HPDE6-E6E7 (cell line): ENCODE data around the gene FDXACB1.

ENCODE experiments used
- DNase-seq: peaks from one replicate; pipeline ENCODE4 v3.0.0; 2011; ENCODE audit warnings: missing footprints; ENCODE audit errors: extremely low spot score

Gene FDXACB1

DNA sequence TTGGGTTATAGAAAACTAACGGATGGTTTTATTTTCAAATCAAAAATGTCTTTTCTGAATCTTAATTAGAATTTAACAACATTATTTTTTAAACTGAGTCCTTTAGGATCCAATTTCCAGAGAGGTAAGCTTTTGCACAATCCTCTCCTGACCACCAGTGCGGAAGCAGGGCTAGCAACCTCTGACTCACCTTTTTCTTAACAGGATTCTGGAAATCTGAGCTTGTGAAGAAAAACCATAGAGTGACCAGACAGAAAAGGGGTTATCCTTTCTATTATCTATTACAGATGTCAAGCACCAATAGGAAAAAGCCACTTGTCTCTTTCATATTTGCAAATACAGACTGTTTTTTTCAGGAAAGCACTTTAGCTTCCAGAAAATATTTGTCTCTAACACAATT lies 32.9 kb downstream of the FDXACB1 start:
- peak; percentile 54 for DNase-seq

DNA sequence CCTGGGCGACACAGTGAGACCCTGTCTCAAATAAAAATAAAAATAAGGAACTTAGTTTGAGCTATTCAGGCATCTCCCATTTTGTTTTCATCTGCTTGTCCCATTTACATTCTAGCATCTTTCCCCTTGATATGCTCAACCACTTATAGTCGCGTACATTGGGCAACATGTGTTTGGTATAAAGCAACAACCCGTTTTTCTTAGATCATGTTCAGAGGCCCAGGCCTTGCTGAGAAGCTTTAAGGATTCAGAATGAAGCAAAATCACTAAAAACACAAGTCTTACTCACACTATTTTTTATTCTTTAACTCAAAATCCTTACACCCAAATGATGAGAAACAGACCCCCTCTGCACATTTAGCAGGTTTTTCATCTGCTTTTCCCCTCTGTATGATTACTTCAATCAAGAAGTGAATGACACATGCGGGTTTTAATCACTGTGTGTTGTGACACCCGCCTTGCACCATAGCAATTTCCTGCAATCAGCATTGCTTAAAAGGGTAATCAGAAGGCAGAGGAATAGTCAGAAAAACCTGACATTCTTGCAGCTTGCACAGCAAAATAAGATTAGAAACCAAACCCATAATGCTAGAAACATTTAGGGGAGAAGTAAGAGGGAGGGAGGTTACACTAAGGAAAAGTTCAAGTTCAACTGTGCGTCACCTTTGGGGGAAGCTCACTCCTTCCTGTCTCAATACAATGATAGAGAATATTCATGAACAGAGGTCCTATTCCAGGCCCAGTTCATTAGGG lies 33.5 kb downstream of the FDXACB1 start:
- no peak for DNase-seq

DNA sequence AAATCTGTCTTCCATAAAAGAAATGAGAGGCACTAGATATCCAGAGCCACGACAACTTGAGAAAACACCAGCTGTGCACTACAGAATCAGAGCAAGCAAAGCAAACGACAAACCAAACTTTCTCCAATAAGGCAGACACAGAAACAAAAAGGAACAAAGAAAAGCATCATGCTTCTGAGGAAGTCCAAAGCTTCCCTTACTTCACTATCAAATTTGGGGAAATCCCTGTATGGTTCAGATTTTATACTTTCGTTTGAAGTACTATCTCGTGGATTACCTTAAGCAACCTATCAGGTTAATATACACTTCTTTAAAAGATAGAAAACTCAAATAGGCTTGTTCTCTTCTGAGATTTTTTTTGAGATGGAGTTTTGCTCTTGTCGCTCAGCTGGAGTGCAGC lies 35.3 kb downstream of the FDXACB1 start:
- no peak for DNase-seq

DNA sequence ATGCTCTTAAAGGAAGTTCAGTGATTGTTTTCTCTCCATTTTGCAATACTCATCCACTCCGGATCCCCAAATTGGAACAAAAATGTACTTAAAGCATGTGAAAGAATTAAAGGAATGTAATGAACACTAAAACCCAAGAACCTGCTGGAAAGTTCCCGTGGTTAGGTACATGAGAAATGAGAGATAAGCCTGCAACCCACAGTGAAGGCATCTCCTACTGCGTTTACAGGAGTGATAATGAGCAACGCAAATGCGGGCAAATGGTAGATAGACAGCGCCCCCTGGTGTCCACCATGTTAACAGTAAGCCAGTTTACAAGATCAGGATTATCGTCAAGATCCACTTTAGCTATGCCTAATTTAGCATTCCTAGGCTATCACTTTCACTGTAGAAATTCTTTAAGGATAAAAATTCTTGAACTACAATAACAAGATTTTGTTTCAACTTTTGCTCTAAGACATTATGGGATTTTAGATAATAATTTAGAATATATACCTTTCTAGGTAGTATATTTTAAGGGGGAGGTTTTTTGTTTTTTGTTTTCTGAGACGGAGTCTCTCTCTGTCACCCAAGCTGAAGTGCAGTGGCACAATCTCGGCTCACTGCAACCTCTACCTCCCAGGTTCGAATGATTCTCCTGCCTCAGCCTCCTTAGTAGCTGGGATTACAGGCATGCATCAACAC lies 37.5 kb downstream of the FDXACB1 start:
- peak; percentile 43 for DNase-seq

DNA sequence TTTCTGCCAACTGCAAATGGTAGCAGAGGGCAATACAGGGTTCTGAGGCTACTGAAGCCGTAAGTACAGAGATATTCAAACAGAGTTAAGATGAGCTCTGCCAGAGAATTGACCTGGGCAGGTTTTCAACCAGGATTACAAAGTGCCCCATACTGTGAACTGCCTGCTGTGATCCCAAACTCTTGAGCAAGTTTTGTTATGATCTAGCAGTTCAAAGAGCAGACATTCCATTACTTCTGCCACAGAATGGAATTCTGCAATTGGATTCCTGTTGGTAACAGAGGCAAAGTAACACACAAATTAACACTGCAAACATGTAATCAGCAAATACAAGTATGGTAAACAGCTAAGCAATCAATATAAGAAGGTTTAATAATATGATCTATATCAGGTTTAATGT lies 38.8 kb downstream of the FDXACB1 start:
- DNase-seq = no peak

DNA sequence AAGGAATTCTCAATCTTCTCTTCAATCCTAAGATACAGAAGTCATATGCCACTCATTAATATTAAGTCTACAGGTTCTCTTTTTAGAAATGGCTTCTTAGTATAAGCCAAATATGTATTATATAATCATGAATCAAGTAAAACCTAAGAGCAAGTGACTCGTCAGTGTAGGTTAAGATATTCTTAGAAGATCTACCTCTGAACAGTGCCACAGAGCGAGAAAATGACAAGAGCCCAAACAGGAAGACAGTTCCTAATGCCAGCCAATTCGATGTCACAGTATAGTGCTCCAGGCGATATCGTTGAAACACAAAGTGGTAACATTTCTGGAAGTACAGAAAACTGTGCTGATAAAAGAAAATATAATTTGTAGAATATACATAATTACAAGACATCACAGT lies 40.9 kb downstream of the FDXACB1 start:
- no peak for DNase-seq

DNA sequence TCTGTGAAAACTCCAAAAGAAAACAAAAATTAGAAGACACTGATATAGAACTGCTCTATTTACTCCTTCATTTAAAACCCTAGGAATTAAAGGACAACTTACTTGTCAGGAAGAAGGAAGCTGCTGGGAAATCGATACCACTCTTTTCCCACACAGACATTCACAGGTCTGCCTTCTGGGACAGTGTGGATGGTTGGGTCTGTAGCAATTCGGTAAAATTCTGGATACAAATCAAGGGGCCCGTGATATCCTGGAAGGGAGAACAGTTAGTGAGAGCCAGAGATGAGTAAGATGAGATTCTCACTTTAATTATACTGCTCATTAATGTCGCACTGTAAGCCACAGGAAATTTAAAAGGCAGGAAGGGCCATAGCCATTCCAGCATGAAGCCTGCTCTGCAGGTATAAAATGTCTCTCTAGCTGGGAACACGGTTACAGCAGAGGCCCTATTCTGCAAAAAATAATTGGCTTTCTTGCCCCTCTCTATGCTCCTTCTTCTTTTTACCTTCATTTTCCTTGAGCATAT lies 41.5 kb downstream of the FDXACB1 start:
- DNase-seq = no peak

DNA sequence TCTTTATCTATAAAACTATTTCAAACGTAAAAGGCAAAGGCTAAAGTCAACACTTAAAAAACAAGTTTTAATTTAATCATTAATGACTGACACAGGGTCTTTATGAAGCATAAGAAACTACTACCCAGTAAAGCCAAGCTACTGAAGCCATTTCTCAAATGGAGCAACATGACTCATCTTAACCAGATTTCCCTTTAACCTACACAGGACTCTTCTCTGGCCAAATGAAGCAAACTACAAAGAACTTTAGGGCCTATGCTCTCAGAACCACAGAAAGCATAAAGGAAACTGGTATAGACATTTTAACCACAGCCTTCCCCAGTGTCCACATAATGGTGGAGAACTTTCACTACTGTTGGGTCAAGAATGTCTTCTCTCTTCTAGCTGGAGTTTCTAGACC lies 42.2 kb downstream of the FDXACB1 start:
- no peak for DNase-seq

DNA sequence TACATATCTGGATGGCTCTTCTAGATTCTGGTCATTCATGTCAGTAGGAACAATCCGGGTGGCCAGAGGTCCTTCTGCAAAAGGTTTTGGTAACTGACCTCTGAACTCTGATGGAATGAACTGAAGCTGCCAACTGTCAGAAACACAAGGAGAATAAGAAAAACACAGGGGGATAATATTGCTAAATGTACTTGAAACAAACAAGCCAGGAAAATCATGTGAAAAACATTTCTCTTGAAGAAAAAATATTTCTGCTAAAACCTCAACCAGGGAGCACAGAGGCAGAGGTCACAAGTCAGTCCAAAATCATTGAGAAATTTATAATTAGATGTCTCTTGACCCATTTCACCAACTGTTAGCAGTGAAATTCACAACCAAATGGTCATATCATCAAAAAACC lies 42.8 kb downstream of the FDXACB1 start:
- DNase-seq = no peak

DNA sequence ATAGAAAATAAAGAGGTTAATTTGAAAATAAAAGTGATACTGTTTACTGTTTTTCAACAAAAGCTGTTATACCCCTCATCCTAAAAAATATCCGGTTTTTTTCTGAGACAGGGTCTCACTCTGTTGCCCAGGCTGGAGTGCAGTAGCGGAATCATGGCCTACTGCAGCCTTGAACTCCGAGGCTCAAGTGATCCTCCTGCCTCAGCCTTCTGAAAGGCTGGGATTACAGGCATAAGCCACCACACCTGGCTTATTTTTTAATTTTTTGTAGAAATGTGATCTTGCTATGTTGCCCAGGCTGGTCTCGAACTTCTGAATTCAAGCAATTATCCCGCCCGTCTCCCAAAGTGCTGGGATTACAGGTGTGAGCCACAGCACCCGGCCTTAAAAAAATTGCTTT lies 43.3 kb downstream of the FDXACB1 start:
- no peak for DNase-seq

DNA sequence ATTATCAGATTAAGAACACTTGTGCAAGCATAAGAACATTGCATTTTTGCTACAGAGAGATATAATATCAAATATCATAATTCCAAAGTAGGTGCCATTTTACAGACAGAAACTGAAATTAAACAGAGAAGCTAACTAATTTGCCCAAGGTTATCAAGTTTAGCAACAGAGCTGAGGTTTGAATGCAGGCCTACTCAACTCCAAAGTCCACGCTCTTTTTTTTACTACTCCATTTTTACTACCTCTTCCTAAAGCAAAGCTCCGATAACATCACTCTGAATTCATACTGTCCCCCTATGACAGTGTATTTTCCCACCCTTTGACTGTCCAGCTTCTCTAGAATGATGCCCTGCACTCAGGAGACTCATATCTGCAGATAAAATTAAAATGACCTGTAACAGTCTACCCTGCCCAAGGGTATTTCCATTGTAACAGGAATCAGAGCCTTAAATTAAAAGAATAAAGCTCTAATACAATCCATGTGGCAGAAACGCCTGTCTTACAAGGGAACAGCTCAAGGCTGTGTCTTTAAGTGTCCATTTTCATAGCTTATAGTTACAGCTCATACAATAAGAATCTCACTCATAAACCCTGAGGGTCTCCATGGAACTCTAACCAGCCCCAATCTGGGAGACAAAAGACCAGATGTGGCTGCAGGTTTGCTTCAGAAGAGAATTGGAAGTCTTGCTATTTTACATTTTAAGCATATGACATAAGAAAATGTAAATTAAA lies 44.4 kb downstream of the FDXACB1 start:
- no peak for DNase-seq

DNA sequence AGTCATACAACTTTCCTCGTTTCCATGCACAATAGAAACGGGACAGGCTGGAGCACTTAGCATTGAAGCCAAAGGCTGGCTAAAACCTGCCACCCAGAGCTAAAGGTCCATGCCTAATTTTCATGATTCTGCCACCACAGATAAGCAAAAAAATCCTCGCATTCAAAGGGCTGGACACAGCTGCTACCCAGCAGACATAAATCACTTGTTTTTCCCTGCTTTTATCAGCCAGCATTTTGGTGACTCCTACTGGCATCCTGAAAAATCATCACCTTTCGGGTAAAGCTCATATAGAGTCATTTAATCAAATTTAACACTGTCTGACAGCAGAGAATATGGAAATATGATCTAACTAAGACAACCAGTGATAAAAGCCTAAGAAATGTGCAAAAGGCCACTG lies 45.4 kb downstream of the FDXACB1 start:
- no peak for DNase-seq

DNA sequence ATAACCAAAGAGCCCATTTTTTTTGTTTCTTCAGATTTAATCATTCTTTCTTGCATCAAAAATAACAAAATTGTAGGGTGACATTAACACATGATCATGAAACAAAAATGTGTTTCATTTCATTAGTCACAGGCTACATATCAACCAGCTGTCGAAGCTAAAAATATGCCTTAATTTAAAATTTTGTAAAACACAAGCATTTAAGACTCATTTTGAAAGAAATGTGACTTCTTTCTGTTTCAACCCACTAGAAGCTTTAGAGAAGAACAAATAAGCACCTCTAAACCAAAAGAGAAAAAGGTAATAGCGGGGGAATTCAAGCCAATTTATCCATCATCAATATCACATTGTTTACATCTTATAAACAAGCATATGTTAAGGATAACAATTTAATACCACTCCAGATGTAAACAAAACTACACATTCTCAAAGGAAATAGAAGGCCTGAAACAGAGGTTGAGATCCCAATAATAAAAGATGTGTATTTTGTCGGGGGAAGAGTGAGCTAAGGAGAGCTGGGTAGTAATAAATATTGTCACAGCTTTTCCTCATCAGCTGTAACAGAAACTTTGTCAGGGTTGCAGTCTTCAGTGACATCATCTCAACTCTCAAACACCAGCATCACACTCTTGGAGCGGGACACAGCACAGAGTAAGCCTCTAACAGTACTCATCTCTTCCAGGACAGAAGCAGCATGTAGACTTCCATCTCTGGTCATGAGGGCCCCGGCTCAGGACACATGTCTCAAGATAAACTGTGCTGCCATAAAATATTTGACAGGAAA lies 49.6 kb downstream of the FDXACB1 start:
- no peak for DNase-seq

DNA sequence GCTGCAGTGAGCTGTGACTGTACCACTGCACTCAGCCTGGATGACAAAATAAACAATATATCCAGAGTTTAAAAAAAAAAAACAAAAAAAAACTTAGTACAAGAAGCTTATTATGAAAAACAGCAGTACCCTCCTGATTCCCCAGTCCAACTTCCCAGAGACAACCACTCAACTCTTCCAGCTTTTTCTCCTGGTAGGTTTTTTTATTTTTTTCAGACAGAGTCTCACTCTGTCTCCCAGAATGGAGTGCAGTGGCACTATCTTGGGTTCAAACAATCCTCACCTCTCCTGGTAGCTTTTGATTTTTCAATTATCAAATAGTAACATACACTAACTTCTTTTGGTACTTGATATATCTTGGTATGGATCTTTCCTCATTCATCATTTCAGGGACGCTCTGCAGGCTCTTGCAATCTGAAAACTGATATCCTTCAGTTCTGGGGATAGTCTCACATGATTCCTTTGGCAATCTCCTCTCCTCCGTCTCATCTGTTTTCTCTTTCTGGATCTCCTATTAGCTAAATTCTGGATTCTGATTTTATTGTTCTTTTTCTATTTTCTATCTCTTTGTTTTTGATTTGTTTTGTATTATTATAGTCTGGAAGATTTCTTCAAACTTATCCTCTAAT lies 52.5 kb downstream of the FDXACB1 start:
- DNase-seq = no peak
